MM.1S (cell line): ENCODE data around the gene SPRED3.
"Not testable (repeated sequence)": the region's sequence is repeated elsewhere in the genome, so short reads cannot be mapped to it uniquely, and the experiment has no call there.

Source experiments
- DNase-seq: peaks from one replicate; pipeline ENCODE4 v3.0.0-alpha.2; 2015
- H2AFZ ChIP-seq: fragments of 300-600 bp; sonication (generic); 2 replicates; pipeline ENCODE4 v1.6.0; 2016; ENCODE audit warnings: antibody characterized with exemption, low read length
- H3F3A ChIP-seq: fragments of 300-600 bp; sonication (generic); 2 replicates; pipeline ENCODE4 v1.6.1; 2016; ENCODE audit warnings: mild to moderate bottlenecking, antibody characterized with exemption, low read length, moderate library complexity, mixed read lengths; ENCODE audit not compliant: insufficient read depth
- H3K27ac ChIP-seq: fragments of 300-600 bp; sonication (generic); 2 replicates; pipeline ENCODE4 v1.5.1; 2016; ENCODE audit warnings: mild to moderate bottlenecking, low read length
- H3K27me3 ChIP-seq: fragments of 300-600 bp; sonication (generic); replicated peaks from 2 replicates; pipeline ENCODE4 v1.6.0; 2016; ENCODE audit warnings: low read length; ENCODE audit not compliant: insufficient read depth
- H3K36me3 ChIP-seq: fragments of 300-600 bp; sonication (generic); replicated peaks from 2 replicates; pipeline ENCODE4 v1.6.1; 2016; ENCODE audit warnings: mild to moderate bottlenecking, low read length, mixed read lengths; ENCODE audit not compliant: insufficient read depth
- H3K4me1 ChIP-seq: fragments of 300-600 bp; sonication (generic); 2 replicates; pipeline ENCODE4 v1.6.1; 2016; ENCODE audit warnings: low read length, mixed read lengths
- H3K4me2 ChIP-seq: fragments of 300-600 bp; sonication (generic); 2 replicates; pipeline ENCODE4 v1.6.0; 2016; ENCODE audit warnings: low read depth, low read length
- H3K4me3 ChIP-seq: fragments of 300-600 bp; sonication (generic); 2 replicates; pipeline ENCODE4 v1.5.1; 2016; ENCODE audit warnings: low read length, mixed read lengths
- H3K79me2 ChIP-seq: fragments of 300-600 bp; sonication (generic); 2 replicates; pipeline ENCODE4 v1.6.1; 2016; ENCODE audit warnings: mixed run types, low read length, mixed read lengths
- H3K9ac ChIP-seq: fragments of 300-600 bp; sonication (generic); 2 replicates; pipeline ENCODE4 v1.6.1; 2016; ENCODE audit warnings: low read length, mixed read lengths
- H3K9me2 ChIP-seq: fragments of 300-600 bp; sonication (generic); replicated peaks from 2 replicates; pipeline ENCODE4 v1.6.1; 2016; ENCODE audit warnings: mild to moderate bottlenecking, low read length, mixed read lengths; ENCODE audit not compliant: insufficient read depth
- H3K9me3 ChIP-seq: fragments of 300-600 bp; sonication (generic); replicated peaks from 2 replicates; pipeline ENCODE4 v1.6.1; 2016; ENCODE audit warnings: mild to moderate bottlenecking, low read length, mixed read lengths; ENCODE audit not compliant: insufficient read depth
- H4K20me1 ChIP-seq: fragments of 300-600 bp; sonication (generic); 2 replicates; pipeline ENCODE4 v1.6.1; 2016; ENCODE audit warnings: mild to moderate bottlenecking, low read length, moderate library complexity, mixed read lengths; ENCODE audit not compliant: insufficient read depth
- CTCF ChIP-seq: fragments of 300-600 bp; sonication (generic); IDR thresholded peaks from 2 replicates; pipeline ENCODE4 v1.5.1; 2016; ENCODE audit warnings: antibody characterized with exemption, low read length, mixed read lengths
- EZH2 ChIP-seq: fragments of 300-600 bp; sonication (generic); optimal IDR thresholded peaks from 2 replicates; pipeline ENCODE3; 2017; ENCODE audit warnings: low read depth, mild to moderate bottlenecking, antibody characterized with exemption, low read length, mixed read lengths
- EZH2phosphoT487 ChIP-seq: fragments of 300-600 bp; sonication (generic); IDR thresholded peaks from 2 replicates; pipeline ENCODE4 v1.6.1; 2018; ENCODE audit warnings: antibody characterized with exemption, low read length

Gene SPRED3

DNA sequence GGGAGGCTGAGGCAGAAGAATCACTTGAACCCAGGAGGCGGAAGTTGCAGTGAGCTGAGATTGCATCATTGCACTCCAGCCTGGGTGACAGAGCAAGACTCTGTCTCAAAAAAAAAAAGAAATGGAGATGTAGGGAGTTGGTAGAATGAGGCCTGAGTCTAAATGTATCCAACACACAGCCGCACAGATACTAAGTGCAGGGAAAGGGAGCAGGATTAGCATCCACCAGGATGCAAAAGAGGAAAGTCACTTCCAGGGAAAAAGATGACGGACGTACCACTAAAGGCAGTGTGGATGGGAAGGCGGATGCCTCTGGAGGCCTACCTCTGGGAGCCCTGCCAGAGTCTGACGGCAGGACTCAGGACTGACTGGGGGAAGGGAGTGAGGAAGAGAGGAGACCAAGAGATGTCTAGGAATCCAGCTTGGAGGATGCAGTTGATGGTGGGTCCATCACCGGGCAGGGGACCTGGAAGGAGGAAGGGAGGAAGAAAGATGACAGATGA is 21.2 kb downstream of the SPRED3 start:
- Histone ChIP-seq H3K9me2 (no peaks in the 10 kb centered on the region), H3K4me1 (no peaks in the 10 kb centered on the region), H3K79me2 (no peaks in the 10 kb centered on the region), H3K4me3 (no peak overlapping the region), H3K36me3 (no peaks in the 10 kb centered on the region), H3K9me3 (no peaks in the 10 kb centered on the region), H3K4me2 (no peak overlapping the region), H4K20me1 (no peaks in the 10 kb centered on the region), H3K9ac (no peak overlapping the region), H2AFZ (no peak overlapping the region), H3K27me3 (peaks cover 38% of the 10 kb centered on the region), H3K27ac (no peak overlapping the region), H3F3A (no peaks in the 10 kb centered on the region)
- DNase-seq: no peak
- no peak for TF ChIP-seq EZH2
- no peak for TF ChIP-seq CTCF
- no peak for TF ChIP-seq EZH2phosphoT487

DNA sequence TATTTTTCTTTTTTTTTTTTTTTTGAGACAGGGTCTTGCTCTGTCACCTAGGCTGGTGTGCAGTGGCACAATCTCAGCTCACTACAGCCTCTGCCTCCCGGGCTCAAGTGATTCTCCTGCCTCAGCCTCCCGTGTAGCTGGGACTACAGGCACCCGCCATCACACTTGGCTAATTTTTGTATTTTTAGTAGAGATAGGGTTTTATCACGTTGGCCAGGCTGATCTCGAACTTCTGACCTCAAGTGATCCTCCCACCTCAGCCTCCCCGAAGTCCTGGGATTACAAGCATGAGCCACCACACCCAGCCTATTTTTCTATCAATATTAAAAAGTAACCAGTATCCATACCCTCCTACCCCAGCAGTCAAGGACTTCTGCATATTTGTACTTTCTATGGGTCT is 21.9 kb downstream of the SPRED3 start:
- H3K27ac ChIP-seq, H3K4me1 ChIP-seq, H2AFZ ChIP-seq, H4K20me1 ChIP-seq, H3K79me2 ChIP-seq, H3F3A ChIP-seq, H3K4me2 ChIP-seq, H3K9ac ChIP-seq, H3K36me3 ChIP-seq, H3K4me3 ChIP-seq, H3K9me3 ChIP-seq, DNase-seq, H3K9me2 ChIP-seq: not testable (repeated sequence)
- H3K27me3 ChIP-seq: peaks cover 44% of the 10 kb centered on the region

DNA sequence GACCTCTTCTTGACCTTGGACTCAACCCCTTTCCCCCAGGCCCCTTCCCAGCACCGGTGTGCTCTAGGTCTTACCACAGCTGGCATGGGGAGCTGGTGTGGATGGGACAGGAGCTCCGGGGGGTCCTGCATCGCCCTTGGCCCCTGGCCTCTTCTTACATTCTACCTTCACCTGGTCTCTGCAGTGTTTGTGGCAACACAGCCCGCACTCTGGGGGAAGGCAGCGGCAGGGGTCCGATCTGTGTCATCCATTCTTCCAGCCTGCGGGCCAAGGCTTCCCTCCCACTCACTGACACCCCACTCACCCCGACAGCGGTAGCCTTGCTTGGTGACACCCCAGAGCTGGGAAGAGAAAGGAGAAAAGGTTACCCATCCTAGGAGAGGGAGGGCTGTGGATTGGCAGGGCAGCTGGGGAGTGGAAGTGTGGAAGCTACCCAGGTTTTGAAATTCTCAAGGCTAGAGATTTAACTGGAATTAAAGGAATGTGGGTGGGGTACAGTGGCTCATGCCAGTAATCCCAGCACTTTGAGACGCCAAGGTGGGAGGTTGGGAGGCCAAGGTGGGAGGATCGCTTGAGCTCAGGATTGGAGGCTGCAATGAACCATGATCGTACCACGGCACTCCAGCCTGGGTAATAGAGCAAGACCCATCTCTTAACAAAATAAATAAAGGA is 22.7 kb downstream of the SPRED3 start:
- no peak for DNase-seq
- H3K27me3 ChIP-seq: peaks cover 44% of the 10 kb centered on the region
- TF ChIP-seq CTCF: no peak
- TF ChIP-seq EZH2: no peak
- no peak for TF ChIP-seq EZH2phosphoT487
- H4K20me1 ChIP-seq: no peaks in the 10 kb centered on the region
- H3K4me2 ChIP-seq: no peak overlapping the region
- no peak overlapping the region for H3K27ac ChIP-seq
- H3K79me2 ChIP-seq: no peaks in the 10 kb centered on the region
- H2AFZ ChIP-seq: no peak overlapping the region
- H3K36me3 ChIP-seq: no peaks in the 10 kb centered on the region
- H3K4me1 ChIP-seq: no peaks in the 10 kb centered on the region
- H3K4me3 ChIP-seq: no peak overlapping the region
- no peaks in the 10 kb centered on the region for H3F3A ChIP-seq
- H3K9me3 ChIP-seq: no peaks in the 10 kb centered on the region
- no peak overlapping the region for H3K9ac ChIP-seq
- no peaks in the 10 kb centered on the region for H3K9me2 ChIP-seq

DNA sequence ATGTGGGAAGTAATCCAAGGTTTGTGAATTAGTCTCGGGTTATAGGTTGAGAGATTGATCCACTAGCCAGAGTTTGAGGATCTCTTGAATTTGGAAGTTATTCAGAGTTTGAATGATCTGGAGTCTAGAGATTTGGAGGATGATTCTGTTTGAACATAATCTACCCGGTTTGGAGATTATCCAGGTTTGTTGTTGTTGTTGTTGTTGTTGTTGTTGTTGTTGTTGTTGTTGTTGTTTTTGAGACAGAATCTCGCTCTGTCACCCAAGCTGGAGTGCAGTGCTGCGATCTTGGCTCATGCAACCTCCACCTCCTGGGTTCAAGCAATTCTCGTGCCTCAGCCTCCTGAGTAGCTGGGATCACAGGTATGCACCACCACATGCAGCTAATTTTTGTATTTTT is 23.4 kb downstream of the SPRED3 start:
- not testable (repeated sequence) for H3F3A ChIP-seq, H4K20me1 ChIP-seq, H3K79me2 ChIP-seq, H3K9ac ChIP-seq, H3K4me3 ChIP-seq, DNase-seq, H3K27ac ChIP-seq, H2AFZ ChIP-seq, H3K9me3 ChIP-seq, H3K9me2 ChIP-seq, H3K4me2 ChIP-seq, H3K4me1 ChIP-seq, H3K36me3 ChIP-seq
- peaks cover 44% of the 10 kb centered on the region for H3K27me3 ChIP-seq
